Measurements from ENCODE around the gene SPDYE16. TPM values are rescaled to one million over a fixed set of nuclear protein-coding genes. Genes with fewer than 3 reads are reported as not detected.
"Not testable (repeated sequence)": the region's sequence is repeated elsewhere in the genome, so short reads cannot be mapped to it uniquely, and the experiment has no call there.

The SPDYE16 gene
- total RNA-seq, 1 donor from 2014 or later, result 0.10 TPM

DNA sequence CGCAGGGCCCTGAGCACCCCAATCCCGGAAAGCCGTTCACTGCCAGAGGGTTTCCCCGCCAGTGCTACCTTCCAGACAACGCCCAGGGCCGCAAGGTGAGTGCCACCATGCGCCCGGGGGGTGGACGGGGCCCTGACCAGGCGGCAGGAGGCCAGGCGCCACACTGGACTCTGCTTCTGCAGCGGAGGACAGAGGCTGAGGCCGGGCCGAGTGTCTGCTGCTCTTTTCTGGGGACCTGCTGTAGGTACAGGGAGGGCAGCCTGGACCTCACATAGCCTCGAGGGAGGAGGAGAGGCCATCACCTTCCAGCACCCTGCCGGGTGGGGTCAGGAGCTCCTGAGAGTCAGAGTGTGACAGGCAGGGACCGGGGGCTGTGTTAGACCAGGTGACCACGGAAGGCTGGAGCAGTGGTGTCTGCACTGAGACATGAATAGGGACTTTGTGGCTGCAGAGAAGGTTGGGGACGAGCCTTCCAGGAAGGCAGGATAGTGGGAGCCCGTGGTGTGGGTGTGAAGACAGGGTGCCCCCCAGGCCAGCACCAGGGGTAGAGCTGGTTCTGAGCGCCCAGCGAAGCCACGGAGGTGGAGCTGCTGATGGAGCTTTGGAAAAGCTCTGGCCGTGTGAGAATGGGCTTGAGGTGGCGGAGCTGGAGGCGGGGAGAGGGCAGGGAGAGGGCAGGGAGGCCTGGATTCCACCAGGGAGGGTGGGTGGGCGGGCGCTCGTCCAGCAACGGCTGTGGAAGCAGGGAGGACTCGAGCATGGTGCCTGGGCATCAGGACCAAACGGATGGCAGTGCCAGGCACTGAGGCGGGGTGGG lies 38.5 kb downstream of the SPDYE16 start:
- DNase-seq, result not testable (repeated sequence)

DNA sequence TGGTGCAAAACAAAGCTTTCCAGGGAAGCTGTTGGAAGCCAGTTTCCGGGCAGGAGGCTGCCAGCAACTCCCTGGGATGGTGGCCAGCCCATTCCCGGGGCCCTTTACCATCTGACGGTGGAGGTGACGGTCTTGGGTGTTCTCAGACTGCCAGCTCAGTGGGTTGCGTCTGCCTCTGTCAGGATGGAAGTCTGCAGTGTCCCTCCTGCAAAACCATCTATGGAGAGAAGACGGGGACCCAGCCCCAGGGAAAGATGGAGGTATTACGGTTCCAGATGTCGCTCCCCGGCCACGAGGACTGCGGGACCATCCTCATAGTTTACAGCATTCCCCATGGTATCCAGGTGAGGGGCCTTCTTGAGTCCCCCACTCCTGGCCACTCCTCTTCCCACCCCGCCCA lies 39.9 kb downstream of the SPDYE16 start:
- DNase-seq, result not testable (repeated sequence)

DNA sequence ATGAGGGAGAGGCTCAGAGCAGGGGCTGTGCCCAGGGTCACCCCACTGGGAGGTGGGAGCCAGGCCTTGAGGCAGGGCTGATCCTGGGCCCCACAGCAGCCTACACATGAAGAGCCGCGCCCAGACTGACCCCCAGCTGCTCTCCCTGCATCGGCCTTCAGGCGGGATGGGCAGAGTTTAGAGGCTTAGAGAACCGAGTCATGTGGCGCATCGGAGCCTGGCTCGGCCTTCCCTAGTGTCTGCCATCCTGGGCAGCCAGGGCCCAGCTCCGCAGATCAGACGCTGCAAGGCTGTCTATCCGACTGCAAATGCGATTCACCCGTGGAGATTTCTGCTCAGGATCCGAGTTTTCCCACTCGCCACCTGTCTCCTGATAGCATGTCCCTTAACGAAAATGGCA lies 40.3 kb downstream of the SPDYE16 start:
- not testable (repeated sequence) for DNase-seq

DNA sequence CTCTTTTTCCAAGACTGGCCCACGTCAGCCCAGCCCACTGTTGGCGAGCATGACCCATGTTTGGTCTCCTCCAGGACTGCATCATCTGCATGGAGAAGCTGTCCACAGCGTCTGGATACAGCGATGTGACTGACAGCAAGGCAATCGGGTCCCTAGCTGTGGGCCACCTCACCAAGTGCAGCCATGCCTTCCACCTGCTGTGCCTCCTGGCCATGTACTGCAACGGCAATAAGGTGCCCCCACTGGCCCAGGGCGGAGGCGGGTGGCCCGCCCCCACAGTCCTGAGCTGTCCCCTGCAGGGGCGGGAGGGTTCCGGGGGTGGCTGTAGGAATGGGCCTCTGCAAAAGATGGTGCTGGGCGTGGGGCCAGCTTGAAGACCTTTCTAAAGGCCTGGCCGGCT lies 40.9 kb downstream of the SPDYE16 start:
- DNase-seq, result not testable (repeated sequence)

GRCh38 chr7:76499924-76500241 lies 43.2 kb downstream of the SPDYE16 start:
- not testable (repeated sequence) for DNase-seq

DNA sequence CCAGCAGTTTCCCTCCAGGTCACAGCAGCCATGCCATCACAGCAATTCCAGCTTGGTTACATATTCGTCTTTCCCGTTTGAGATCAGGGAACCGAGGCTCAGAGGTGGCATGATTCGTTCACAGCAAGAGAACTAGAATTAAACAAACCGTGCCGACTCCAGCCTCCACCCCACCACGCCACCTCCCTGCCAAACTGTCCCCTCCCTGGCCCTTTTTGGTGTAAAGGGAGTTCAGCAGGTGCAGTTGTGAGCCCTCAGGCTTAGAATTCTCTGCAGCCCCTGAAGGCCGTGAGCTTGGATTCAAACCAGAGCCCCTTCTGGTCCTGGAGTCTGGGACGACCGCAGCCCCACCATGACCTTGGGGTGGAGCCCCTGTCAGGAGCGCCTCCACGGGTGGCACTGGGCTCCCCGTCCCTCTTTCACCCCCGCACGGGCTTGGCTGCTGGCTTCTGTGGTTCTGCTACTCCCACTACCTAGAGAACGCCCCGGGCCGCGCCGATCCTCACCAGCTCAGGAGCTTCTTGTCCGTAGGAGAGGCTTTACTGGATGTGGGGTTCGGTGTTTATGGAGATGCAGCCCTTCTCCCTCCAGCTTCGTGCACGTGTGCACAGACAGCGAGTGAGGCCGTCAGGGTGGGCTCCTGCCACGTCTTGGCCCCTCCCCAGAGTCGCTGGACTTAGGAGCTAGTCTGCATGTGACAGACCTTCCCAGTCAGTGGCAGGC lies 43.7 kb downstream of the SPDYE16 start:
- not testable (repeated sequence) for DNase-seq

DNA sequence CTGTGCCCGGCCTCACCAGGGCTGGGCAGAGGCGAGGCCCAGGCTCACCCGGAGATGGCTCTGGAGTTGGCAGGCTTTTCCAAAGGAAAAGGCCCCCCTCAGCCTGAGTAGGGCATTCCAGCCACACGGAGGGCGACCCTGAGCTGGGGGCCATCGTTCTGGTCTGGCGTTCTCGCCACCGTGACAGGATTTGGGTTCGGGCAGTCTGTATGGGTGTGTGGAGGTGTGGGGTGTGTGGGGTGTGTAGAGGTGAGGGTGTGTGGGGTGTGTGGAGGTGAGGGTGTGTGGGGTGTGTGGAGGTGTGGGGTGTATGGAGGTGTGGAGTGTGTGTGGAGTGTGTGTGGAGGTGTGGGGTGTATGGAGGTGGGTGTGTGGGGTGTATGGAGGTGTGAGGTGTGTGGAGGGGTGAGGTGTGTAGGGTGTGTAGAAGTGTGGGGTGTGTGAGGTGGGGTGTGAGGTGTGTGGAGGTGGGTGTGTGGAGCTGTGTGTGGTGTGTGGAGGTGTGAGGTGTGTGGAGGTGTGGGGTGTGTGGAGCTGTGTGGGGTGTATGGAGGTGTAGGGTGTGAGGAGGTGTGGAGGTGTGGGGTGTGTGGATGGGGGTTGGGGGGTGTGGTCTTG lies 44.4 kb downstream of the SPDYE16 start:
- DNase-seq, result not testable (repeated sequence)

- not testable (repeated sequence) for DNase-seq
Measured at GRCh38 chr7:76497918-76498582, 45.0 kb downstream of the SPDYE16 start.

GRCh38 chr7:76495717-76496116 lies 47.4 kb downstream of the SPDYE16 start:
- DNase-seq, result not testable (repeated sequence)

- DNase-seq, result not testable (repeated sequence)
Measured at GRCh38 chr7:76492139-76492538, 51.0 kb downstream of the SPDYE16 start.

DNA sequence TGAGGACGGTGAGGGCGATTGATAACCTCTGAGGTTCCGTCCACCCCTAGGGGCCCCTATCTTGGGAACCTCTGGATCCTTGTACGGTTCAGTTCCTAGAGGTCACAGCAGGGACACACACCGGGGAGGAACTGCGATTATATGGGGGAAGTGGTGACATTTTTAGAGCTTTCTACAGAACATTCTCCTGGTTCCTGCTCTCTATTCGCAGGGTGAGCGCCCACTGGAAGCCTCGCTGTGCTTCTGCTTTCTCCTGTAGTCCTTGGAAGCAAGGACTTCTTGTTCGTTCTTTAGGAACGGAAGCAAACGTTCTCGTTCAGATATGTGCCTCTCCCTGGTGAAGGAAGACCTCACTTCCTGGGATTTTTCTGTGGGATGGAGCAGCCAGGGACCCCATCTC lies 55.1 kb downstream of the SPDYE16 start:
- not testable (repeated sequence) for DNase-seq

DNA sequence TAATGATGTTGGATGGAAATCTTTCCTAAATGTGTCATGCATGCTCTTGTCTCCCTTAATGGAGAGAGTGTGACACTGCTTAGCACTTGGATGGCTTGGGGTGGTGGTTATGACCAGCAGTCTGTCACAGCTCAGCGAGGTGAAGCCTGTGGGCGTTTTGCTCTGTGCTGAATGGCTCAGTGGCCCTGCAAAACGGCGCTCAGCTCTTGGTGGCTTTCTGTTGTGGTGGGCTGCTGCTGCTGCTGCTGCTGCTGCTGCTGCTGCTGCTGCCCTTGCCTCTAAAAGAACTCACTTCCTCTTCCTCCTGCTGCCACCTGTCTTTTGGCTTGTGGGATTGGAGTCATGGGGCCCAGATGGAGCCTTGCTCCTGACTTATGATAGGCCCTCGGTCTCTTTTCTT lies 56.5 kb downstream of the SPDYE16 start:
- DNase-seq, result not testable (repeated sequence)

- DNase-seq, result not testable (repeated sequence)
Measured at GRCh38 chr7:76485822-76486610, 57.1 kb downstream of the SPDYE16 start.

DNA sequence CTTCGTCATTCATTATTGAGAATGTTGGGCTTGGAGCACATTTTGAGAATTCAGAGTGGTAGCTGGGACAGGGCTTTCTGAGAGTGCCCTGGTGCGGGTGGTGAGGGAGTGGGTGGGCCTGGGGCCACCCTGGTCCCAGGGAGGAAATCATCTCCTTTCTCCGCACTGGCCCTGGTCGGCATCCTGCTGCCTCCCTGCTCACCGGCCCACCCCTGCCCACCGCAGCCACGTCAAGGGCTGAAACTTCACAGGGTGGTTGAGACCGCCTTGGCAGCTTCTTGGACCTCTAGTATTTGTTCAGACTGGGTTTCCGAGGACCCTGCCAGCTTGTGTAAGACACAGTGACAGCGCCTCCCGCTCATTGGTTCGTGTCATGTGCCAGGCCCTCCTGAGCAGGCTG lies 58.6 kb downstream of the SPDYE16 start:
- not testable (repeated sequence) for DNase-seq

DNA sequence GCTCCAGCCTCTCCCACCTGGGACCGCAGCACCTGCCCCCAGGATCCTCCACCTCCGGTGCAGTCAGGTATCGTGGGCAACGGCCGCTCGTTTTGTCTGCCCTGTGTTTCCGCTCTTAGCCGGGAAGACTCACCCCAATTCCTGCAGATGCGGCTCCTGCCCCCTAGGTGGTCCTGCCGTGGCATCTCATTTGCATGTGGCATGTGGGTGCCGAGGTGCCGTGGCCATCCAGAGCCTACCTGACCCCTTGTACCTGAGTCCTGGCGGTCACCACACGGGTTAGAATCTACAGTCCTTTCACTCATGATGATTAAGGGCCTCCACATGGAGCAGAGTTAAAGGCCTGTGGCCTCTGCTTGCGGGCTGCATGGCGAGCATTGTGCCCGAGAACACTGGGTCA lies 60.0 kb downstream of the SPDYE16 start:
- not testable (repeated sequence) for DNase-seq

DNA sequence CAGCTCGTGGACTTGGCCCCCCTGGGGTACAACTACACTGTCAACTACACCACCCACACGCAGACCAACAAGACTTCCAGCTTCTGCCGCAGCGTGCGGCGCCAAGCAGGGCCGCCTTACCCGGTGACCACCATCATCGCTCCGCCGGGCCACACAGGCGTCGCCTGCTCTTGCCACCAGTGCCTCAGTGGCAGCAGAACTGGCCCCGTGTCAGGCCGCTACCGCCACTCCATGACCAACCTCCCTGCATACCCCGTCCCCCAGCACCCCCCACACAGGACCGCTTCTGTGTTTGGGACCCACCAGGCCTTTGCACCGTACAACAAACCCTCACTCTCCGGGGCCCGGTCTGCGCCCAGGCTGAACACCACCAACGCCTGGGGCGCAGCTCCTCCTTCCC lies 60.4 kb downstream of the SPDYE16 start:
- not testable (repeated sequence) for DNase-seq

Small RNA genes lying within 50 kb of the gene (small RNA-seq; reads per million reads assigned to genes)
- gene RF00019 (ENCODE audit: low replicate concordance), result not detected

Other genes with a start within 250 kb of the SPDYE16 start
- 95.8 TPM for gene HSPB1, start 240.6 kb downstream of the SPDYE16 start, total RNA-seq
- 67.5 TPM for gene YWHAG, start 184.3 kb downstream of the SPDYE16 start, total RNA-seq
- gene SSC4D, start 133.6 kb downstream of the SPDYE16 start, total RNA-seq, result 0.89 TPM
- 0.79 TPM for gene ZP3, start 118.3 kb downstream of the SPDYE16 start, total RNA-seq
- 10.3 TPM for gene DTX2, start 81.6 kb downstream of the SPDYE16 start, total RNA-seq
- gene UPK3B, start 32.7 kb downstream of the SPDYE16 start, total RNA-seq, result 1.7 TPM
- gene POMZP3, start 84.0 kb upstream of the SPDYE16 start, total RNA-seq, result 3.7 TPM